ENCODE measurements around the gene IFFO2.
A peak's percentile ranks its signal among the peaks of the same experiment; 100 is the strongest.

The IFFO2 gene

DNA sequence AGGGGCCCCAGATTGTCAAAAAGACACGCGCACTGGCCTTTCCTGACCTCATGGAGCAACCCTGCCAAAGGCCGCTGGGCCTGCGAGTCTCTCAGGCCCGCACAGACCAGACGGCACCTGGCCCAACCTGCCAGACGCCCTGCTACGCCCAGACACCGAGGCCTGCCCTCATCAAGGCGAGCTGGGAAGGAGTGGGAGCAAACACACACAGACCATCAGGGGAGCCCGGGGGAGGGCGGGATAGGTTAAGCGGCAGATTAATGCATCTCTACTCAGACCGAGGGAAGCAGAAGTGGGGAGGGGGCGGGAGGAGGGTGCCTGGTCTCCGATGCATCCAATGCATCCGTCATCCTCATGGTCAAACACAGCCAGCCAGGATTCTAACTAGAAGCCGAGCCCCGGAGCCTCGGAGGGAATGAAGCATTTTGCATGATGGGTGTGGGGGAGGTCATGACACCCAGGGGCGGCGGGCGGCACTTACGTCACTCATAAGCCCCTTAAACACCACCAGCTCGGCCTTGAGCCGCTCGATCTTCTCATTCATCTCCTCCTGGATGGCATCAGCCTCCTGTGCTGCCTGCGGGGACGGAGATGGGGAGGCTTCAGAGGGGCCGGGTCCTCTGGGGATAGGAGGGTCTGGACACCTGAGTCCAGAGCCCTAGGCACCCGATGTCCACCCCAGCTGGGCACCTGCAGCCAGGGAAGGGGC, 37.1 kb downstream of the IFFO2 start:
- no peak for DNase-seq (ENCODE audit: low read depth in 2 of 2)

DNA sequence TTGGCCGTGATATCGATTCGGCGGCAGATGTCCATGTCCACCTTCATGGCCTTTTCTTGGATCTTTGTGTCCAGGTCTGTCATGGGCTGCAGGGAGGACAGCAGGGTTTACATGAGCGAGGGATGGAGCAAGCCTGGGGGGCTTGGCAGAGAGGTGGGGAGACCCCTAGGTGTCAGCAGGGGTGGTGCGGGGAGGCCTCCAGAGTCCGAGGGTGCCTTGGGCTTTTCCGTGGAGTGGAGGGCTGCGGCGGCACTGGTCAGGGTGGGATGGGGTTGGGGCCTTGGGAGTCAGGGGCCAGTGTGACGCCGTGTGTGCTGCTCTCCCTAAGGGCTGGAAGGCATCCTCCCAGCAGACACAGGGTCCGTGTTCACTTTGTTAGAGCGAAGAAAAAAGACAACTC, 38.1 kb downstream of the IFFO2 start:
- DNase-seq (ENCODE audit: low read depth in 2 of 2) = no peak

GRCh38 chr1:18917071-18917799, 39.2 kb downstream of the IFFO2 start:
- no peak for DNase-seq (ENCODE audit: low read depth in 2 of 2)

DNA sequence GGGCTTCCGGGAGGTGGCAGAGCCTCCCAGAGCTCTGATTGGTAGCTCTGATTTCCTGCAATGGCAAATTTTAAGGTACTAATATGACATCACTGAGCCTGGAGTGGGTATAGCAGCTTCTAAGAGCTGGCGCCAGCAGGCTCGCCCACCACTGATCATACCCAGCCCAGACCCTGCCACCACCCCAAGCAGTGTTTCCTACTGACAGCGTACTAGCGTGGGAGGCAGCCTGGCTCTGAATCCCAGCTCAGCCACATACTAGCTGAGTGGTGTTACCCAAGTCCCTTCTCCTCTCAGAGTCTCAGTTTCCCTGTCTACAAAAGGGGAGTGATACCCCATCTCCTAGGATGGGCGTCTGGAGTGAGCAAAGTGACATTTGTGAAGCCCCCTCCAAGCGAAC, 41.1 kb downstream of the IFFO2 start:
- no peak for DNase-seq (ENCODE audit: low read depth in 2 of 2)

- DNase-seq (ENCODE audit: low read depth in 2 of 2) = peak; percentile 73 to 74
Observed at GRCh38 chr1:18913065-18913835, 43.2 kb downstream of the IFFO2 start.

- no peak for DNase-seq (ENCODE audit: low read depth in 2 of 2)
Observed at GRCh38 chr1:18912550-18912949, 43.9 kb downstream of the IFFO2 start.

DNA sequence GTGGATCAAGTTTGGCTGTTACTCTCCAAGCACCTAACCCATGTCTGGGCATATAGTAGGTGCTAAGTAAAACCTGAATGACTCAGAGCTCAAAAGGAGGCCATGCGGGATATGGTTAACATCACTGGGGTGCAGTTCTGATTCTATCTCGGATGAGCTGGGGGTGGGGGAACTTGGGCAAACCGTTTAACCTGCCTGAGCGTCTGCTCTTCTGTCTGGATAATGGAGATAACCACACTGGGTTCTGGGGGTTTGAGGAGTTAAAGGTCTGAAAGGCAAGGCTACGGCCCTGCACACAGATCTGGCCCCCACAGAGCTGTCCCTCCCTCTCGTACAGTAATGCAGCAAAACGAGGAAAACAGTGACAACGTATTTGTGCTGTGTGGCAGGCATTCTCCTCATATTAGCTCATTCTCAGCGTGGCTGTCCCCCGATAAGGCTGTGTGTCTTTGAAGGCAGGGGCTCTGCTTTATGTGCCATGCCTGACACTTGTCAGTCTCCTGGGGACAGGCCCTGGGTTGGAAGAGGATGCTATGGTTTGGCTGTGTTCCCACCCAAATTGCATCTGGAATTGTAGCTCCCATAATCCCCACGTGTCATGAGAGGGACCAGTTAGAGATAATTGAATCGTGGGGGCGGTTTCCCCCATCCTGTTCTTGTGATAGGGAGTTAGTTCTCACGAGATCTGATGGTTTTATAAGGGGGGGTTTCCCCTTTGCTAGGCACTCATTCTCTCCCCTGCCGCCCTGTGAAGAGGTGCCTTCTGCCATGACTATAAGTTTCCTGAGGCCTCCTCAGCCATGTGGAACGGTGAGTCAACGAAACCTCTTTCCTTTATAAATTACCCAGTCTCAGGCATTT, 47.3 kb downstream of the IFFO2 start:
- no peak for DNase-seq (ENCODE audit: low read depth in 2 of 2)

DNA sequence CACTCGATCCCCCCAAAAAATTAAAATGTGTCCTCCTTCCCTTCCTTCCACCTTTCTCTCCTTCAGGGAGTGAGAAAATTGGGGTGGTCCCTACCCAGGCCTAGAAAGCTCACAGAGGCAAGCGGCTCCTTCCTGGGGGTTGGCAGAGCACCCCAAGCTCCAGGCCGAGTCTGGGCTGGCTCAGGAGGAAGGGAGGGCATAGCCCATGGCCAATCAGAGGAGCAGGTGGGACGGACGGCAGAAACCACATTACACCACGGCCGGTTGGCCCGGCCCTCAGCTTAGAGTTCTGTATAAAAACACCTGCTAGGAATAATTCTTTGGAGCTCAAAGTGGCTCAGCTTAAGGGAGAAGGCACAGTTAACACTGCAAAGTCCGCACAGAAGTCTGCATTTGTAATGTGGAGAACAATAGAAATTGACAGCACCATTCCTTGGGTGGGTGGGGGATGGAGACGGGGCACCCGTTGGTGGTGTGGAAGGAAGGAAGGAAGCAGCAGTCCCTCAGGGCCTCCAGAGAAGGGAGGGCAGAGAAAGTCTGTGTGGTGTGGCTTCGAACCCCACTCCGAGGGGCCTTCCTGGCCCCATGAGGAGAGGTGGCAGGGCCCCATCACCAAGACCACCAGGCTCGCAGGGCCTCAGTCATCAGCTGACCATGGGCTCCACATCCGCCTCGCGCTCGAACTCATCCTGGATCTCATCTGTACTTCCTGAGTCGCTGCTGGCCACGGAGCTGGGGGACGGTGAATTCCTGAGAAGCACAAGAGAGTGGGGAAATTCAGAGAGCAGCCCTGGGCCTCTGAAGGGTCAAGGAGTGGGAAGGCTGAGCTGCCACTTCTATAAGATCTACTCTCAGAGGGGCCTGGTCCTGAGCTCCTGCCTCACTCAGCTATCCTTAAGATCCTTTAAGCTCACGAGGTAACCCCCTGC, 48.3 kb downstream of the IFFO2 start:
- no peak for DNase-seq (ENCODE audit: low read depth in 2 of 2)

GRCh38 chr1:18907021-18907916, 49.2 kb downstream of the IFFO2 start:
- peak; percentile 26 to 38 for DNase-seq (ENCODE audit: low read depth in 2 of 2)

GRCh38 chr1:18903291-18903756, 53.2 kb downstream of the IFFO2 start:
- DNase-seq (ENCODE audit: low read depth in 2 of 2) = no peak

- peak; percentile 82 to 91 for DNase-seq (ENCODE audit: low read depth in 2 of 2)
Observed at GRCh38 chr1:18902523-18903290, 53.8 kb downstream of the IFFO2 start, which contains the start of gene ALDH4A1. ALDH4A1 (minus strand) TSS chr1:18902555; CDS start chr1:18902523, 32 bp downstream.

DNA sequence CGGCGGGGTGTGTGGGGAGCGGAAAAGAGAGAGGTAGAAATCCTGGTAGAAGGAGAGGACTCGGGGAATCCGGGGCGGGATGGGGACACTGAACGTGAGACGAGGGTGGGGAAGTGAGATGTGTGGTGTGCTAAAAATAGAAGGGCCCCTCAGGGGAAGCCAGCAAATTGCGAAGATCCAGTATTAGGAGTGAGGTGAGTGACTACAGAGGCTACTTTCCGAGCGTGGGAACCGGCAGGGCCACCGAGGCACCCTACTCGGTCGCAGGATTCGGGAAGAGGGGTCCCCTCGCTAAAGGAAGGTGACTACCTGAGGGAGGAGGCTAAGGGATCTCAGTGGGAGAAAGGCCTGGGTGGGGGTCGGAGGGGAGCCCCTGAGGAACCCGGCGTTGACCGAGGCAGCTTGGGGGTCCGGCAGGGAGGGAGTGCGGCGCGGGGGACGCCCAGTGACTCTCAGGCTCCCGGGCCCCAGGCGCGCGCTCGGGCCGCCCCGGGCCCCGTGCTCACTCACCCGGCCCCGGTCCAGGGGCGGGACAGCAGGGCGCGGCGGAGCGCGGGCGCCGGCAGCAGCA, 54.4 kb downstream of the IFFO2 start:
- no peak for DNase-seq (ENCODE audit: low read depth in 2 of 2)

- no peak for DNase-seq (ENCODE audit: low read depth in 2 of 2)
Observed at GRCh38 chr1:18901147-18901951, 55.1 kb downstream of the IFFO2 start.

- no peak for DNase-seq (ENCODE audit: low read depth in 2 of 2)
Observed at GRCh38 chr1:18900303-18900841, 56.1 kb downstream of the IFFO2 start.

DNA sequence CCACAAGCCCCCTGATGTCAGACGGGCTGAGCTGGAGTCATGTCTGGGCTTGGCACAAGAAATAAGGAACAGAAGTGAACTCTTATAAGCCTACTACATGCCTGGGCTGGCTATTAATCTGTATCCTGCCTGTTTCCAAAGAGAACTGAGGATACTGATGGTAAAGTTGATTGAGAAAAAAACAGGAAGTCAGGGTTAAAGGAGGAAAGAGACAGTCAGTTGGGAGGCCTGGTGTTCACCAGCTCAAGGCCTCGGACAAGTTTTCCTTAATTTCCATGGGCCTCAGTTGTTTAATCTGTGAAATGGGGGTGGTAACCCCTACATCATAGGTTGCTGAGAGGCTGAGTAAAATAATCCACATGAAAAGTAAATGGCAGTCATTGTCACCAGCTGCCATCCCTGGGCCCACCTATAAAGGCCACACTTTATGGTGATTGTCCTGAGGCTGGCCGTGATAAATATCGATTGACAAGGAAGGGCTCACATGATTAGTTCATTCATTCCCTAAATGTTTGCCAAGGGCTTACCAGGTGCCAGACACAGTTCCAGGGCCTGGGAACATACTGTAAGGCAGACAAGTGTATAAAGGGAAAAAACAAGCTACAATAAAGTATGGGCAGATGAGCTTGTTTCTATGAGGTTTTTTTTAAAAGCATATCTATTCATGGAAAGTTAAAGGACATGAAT, 57.0 kb downstream of the IFFO2 start:
- DNase-seq (ENCODE audit: low read depth in 2 of 2) = no peak

- no peak for DNase-seq (ENCODE audit: low read depth in 2 of 2)
Observed at GRCh38 chr1:18898567-18898966, 57.9 kb downstream of the IFFO2 start.
